Body of pancreas (tissue), 4 donors: Measurements from ENCODE around the gene SUSD4. TPM values are rescaled to one million over a fixed set of nuclear protein-coding genes. Genes with fewer than 3 reads are reported as not detected.

ENCODE experiments used
- ATAC-seq: fragments of 150-250 bp; one replicate; pipeline ENCODE4 v1.9.1; 2016
- DNase-seq, 4 donors: peaks; one replicate each; pipeline ENCODE4 v3.0.0-alpha.2; 2019
- H3K27ac ChIP-seq, 4 donors: fragments of 200-600 bp; sonication (generic); 1 replicate in 3 of 4; 2 replicates in 1 of 4; pipeline versions ENCODE4 v1.5.1 to v1.6.1; 2016 to 2019; ENCODE audit warnings: mild to moderate bottlenecking in 1 of 4, mixed read lengths in 1 of 4, moderate library complexity in 1 of 4
- H3K27me3 ChIP-seq, 2 donors: fragments of 200-600 bp; sonication (generic); one replicate each; pipeline ENCODE4 v1.6.0; 2016; ENCODE audit warnings: mild to moderate bottlenecking in 1 of 2
- H3K36me3 ChIP-seq, 2 donors: fragments of 200-600 bp; sonication (generic); replicated peaks in 1 of 2; 2 replicates each; pipeline ENCODE4 v1.5.1; 2016; ENCODE audit warnings: low read depth in 2 of 2; ENCODE audit not compliant: insufficient read depth in 1 of 2
- H3K4me1 ChIP-seq: fragments of 200-600 bp; sonication (generic); one replicate; pipeline ENCODE4 v1.6.0; 2016
- H3K4me3 ChIP-seq, 2 donors: fragments of 200-600 bp; sonication (generic); 1 replicate in 1 of 2; 2 replicates in 1 of 2; pipeline ENCODE4 v1.5.1; 2016 to 2019
- H3K9me3 ChIP-seq, 3 donors: fragments of 200-600 bp; sonication (generic); 1 replicate in 2 of 3; 2 replicates in 1 of 3; pipeline ENCODE4 v1.5.1; 2016
- POLR2A ChIP-seq, 3 donors: fragments of 450-650 bp; IDR thresholded peaks; one replicate each; pipeline ENCODE4 v1.6.1; 2016; ENCODE audit warnings: antibody characterized with exemption in 3 of 3, mild to moderate bottlenecking in 2 of 3
- WGBS, 2 donors: methylation state at CpG; one replicate each; pipeline ENCODE4 v1.1.5; 2017; 5-methylcytosine and 5-hydroxymethylcytosine counted together
- intact Hi-C: fragments of 100-400 bp; cut with DNase I; formaldehyde crosslinking; loops from one replicate; pipeline ENCODE4 v1.15.1; 2023
- total RNA-seq, 2 donors: library from RNA; depleted of rRNA; stranded (reverse); fragments of >200 nt; gene quantifications; one replicate each; pipeline ENCODE4 v1.1.0, GENCODE V29; 2016
- TF ChIP-seq, protein P1 (sequence below), 7 experiments: fragments of 450-650 bp in 4 of 7; fragments of 200-600 bp in 3 of 7; sonication (generic) in 3 of 7; IDR thresholded peaks; one replicate each; pipeline ENCODE4 v1.5.1; 2016 to 2019; ENCODE audit warnings: antibody characterized with exemption in 7 of 7

Gene SUSD4
- total RNA-seq, 2 donors from 2014 or later = 3.6 to 18.1 TPM

DNA sequence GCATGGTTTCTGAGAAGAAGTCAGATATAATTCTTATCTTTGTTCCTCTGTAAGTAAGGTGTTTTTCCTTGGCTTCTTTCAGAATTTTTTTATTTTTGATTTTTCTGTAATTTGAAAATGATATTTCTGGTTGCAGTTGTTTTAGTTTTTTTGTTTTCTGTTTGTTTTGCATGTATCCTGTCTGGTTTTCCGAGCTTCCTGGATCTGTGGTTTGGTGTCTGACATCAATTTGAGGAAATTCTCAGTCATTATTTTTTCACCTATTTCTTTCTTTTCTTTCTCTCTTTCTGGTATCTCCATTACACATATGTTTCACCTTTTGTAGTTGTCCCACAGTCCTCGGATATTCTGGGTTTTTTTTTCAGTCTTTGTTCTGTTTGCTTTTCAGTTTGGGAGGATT, 123.9 kb downstream of the SUSD4 start:
- 52 to 63% methylated on average over 2 of the region's 2 CpGs for WGBS, 2 donors

DNA sequence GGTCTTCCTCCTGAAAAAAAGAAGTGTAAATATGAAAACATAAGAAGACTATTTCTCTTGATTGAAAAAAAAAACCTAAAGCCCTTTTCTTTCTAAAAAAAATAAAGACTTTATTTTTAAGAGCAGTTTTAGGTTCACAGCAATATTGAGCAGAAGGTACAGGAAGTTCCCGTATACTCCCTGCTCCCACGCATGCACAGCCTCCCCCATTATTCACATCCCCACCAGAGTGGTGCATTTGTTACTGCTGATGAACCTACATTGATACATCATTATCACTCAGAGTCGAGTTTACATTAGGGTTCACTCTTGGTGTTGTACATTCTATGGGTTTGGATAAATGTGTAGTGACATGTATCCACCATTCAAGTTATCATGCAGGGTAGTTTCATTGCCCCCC, 128.9 kb downstream of the SUSD4 start:
- ATAC-seq = no peak
- Histone ChIP-seq H3K27ac (no peak overlapping the region), H3K36me3 (no peaks in the 10 kb centered on the region), H3K27me3 (no peaks in the 10 kb centered on the region), H3K4me1 (no peaks in the 10 kb centered on the region), H3K9me3 (no peaks in the 10 kb centered on the region), H3K4me3 (no peak overlapping the region)
- TF ChIP-seq POLR2A (IDR thresholded peaks at IDR 0.05) = no peak
- TF ChIP-seq, protein P1, sequence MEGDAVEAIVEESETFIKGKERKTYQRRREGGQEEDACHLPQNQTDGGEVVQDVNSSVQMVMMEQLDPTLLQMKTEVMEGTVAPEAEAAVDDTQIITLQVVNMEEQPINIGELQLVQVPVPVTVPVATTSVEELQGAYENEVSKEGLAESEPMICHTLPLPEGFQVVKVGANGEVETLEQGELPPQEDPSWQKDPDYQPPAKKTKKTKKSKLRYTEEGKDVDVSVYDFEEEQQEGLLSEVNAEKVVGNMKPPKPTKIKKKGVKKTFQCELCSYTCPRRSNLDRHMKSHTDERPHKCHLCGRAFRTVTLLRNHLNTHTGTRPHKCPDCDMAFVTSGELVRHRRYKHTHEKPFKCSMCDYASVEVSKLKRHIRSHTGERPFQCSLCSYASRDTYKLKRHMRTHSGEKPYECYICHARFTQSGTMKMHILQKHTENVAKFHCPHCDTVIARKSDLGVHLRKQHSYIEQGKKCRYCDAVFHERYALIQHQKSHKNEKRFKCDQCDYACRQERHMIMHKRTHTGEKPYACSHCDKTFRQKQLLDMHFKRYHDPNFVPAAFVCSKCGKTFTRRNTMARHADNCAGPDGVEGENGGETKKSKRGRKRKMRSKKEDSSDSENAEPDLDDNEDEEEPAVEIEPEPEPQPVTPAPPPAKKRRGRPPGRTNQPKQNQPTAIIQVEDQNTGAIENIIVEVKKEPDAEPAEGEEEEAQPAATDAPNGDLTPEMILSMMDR (IDR thresholded peaks at IDR 0.05) = no peak
- DNase-seq = no peak
- WGBS, 2 donors = 82 to 84% methylated on average over 3 of the region's 3 CpGs
- intact Hi-C loops = no loop called here

More for the DNA sequence above, 123.9 kb downstream of the SUSD4 start:
- intact Hi-C loops = no loop called here
- Histone ChIP-seq H3K4me3 (no peak overlapping the region), H3K36me3 (no peaks in the 10 kb centered on the region), H3K27me3 (no peaks in the 10 kb centered on the region), H3K27ac (no peak overlapping the region), H3K4me1 (no peaks in the 10 kb centered on the region), H3K9me3 (no peaks in the 10 kb centered on the region)
- no peak for DNase-seq
- TF ChIP-seq, protein P1 (IDR thresholded peaks at IDR 0.05) = no peak
- TF ChIP-seq POLR2A (IDR thresholded peaks at IDR 0.05) = no peak
- no peak for ATAC-seq

DNA sequence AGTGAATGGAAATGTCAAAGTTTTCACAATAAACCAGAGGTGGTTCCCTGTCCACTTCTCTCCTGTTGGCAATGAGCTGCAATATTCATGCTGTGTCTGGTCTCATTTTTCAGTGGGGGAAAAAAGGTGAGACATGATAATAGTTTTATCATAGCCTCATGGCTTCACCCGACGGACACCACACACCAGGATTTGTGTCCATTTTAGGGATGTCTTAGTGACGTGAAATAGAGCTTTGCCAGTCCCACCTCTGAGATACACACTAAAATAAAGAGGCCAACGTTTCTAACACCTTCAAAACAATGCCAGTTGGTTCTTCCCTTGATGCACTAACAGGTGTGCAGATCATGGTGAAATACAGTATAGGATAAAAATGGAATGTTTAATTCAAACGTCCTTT, 129.4 kb downstream of the SUSD4 start:
- TF ChIP-seq, protein P1 (IDR thresholded peaks at IDR 0.05) = no peak
- no peak for TF ChIP-seq POLR2A (IDR thresholded peaks at IDR 0.05)
- H3K27ac ChIP-seq = no peak overlapping the region
- no peak for ATAC-seq
- intact Hi-C loops = no loop called here
- no peak for DNase-seq
- H3K4me3 ChIP-seq = no peak overlapping the region
- H3K4me1 ChIP-seq = no peaks in the 10 kb centered on the region
- 58 to 74% methylated on average over 5 of the region's 5 CpGs for WGBS, 2 donors
- no peaks in the 10 kb centered on the region for H3K9me3 ChIP-seq
- H3K27me3 ChIP-seq = no peaks in the 10 kb centered on the region
- H3K36me3 ChIP-seq = no peaks in the 10 kb centered on the region

DNA sequence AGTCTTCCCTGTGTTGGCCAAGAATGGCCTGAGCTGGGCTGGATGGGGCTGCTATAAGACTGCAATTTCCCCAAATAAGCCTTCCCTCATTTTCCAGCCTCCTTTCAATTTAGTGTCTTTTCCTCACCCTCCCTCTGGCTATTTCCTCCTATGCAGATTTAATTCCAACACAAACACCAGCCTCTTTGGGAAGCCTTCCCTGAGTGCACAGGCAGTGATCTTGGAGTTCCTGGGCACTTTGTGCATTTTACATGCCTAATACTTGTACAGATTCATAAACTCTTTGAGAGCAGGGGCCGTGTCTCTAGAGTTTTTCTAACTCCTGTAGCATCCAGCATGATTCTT, 129.8 kb downstream of the SUSD4 start:
- TF ChIP-seq POLR2A (IDR thresholded peaks at IDR 0.05) = no peak
- TF ChIP-seq, protein P1 (IDR thresholded peaks at IDR 0.05) = no peak
- 73 to 79% methylated on average over 1 of the region's 1 CpG for WGBS, 2 donors

DNA sequence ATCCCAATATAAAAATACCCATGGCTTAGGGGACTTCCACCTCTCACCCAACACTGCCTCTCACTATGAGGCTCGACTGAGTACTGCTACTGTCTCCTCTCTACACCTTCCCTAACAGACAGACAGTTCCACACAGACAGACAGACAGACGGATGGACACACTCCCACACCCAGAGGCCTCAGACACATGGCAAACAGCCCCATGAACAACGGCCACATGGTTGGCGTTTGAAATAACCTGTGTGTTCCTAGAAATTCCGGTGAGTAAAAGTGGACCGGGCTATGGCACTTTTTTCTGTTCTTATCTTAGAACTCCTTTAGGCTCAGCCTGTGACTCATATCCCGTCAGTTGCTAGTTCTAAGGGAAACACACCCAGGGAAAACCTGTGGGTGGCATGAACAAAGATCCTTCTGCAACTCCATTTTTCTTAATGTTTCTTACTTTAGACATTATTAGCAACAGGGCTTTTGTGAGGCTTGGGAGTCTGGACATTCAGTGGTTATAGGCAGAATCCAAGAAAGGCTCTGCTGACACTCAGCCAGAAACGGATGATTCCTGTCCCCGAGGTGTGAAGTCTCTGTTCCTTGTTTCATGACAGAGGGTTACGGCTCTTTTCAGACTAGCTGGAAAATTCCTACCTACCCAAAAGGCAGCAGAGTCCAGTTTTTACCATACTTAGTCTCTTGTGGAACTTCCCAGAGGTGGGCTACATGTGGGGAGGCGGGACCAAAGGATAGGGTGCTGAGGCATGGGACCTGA, 130.4 kb downstream of the SUSD4 start:
- no peaks in the 10 kb centered on the region for H3K27me3 ChIP-seq
- DNase-seq = peak in 2 of 4 donors; percentile 8 to 60
- no peak overlapping the region for H3K4me3 ChIP-seq
- H3K4me1 ChIP-seq = no peaks in the 10 kb centered on the region
- no peaks in the 10 kb centered on the region for H3K9me3 ChIP-seq
- H3K36me3 ChIP-seq = no peaks in the 10 kb centered on the region
- intact Hi-C loops = no loop called here
- ATAC-seq = peak; percentile 50
- TF ChIP-seq, protein P1 (IDR thresholded peaks at IDR 0.05) = no peak
- no peak for TF ChIP-seq POLR2A (IDR thresholded peaks at IDR 0.05)
- 45 to 55% methylated on average over 11 of the region's 11 CpGs for WGBS, 2 donors
- H3K27ac ChIP-seq = peak overlapping the region in 1 of 4 donors; percentile 45

More for the DNA sequence above, 129.8 kb downstream of the SUSD4 start:
- ATAC-seq (no peak), DNase-seq (no peak)
- Histone ChIP-seq H3K27me3 (no peaks in the 10 kb centered on the region), H3K9me3 (no peaks in the 10 kb centered on the region), H3K4me3 (no peak overlapping the region), H3K4me1 (no peaks in the 10 kb centered on the region), H3K27ac (no peak overlapping the region), H3K36me3 (no peaks in the 10 kb centered on the region)
- intact Hi-C loops = no loop called here
